ENCODE measurements around the gene OR9A2.
"Not testable (repeated sequence)": the region's sequence is repeated elsewhere in the genome, so short reads cannot be mapped to it uniquely, and the experiment has no call there.

OR9A2 gene

DNA sequence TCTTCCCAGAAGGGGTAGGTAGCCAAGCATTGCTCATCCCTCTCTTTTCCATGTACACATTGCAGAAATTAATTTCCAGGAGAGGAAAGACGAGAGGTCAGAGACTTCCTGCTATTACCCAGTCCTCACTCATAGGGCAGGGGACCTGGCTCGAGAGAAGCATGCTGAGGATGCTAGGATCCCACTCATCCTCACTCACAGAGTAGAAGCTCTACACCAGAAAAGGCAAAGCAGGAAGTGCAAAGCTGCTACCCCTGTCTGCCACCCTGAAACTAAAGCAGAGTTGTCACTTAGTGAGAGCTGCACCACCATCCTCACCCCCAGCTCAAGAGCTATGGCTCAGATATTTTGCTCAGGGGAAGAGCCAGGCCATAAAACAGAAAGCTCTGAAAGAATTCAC is 9.9 kb downstream of the OR9A2 start:
- DNase-seq: no peak

GRCh38 chr7:143015926-143016490 is 10.9 kb downstream of the OR9A2 start:
- no peak for DNase-seq

GRCh38 chr7:143015084-143015483 is 11.8 kb downstream of the OR9A2 start:
- DNase-seq: no peak

DNA sequence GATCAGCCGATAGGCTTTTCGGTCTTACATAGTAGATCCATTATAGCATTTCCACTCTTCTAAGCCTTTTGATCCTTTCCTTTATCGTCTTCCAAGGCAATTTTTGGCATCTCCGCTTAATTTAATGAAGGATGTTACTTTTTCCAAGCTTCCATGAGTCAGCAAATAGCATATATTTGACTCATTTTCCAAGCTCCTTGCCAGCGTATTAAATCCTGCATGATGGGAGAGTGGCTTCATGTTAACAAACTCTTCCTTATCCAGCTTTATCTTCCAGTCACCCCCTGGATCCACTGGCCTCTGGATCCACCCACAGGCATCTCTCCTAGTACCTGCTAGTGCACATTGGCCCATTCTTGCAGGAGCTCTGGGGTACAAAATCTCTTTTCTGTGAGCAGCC is 13.0 kb downstream of the OR9A2 start:
- no peak for DNase-seq

GRCh38 chr7:143013473-143013872 is 13.5 kb downstream of the OR9A2 start:
- no peak for DNase-seq

DNA sequence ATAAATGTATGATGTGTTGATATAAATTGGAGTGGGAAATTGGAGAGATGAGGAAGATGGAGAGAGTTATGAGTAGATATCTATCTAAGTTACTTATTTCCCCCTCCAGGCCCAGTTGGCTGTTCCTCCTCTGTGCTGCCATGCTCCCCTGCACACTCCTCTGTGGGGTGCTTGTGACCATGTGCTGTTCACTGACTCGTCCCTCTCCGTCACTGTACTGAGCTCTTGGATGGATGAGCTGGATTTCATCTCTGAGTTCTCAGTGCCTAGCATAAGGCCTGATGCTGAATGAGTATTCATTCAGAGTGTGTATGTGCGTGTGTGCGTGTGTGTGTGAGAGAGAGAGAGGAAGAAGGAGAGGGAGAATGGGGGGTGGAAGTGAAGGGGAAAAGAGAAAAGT is 14.5 kb downstream of the OR9A2 start:
- DNase-seq: no peak

DNA sequence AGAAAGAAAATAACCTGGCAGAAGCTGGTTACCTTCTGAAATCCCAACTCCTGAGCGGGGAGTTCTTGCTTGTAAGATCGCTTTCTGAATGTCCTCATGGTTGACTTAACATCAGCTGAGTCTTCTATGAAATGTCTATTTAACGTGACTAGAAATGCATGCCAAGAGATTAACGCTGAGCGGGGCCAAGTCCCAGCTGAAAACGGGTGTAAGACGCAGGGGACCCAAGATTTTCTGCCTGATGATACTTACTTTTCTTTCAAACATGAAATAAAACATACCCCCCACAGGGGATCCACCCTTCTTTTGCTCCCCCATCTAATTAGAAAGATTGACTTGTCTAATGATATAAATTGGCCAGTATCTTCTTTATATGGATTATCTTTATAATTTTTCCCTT is 14.9 kb downstream of the OR9A2 start:
- no peak for DNase-seq

DNA sequence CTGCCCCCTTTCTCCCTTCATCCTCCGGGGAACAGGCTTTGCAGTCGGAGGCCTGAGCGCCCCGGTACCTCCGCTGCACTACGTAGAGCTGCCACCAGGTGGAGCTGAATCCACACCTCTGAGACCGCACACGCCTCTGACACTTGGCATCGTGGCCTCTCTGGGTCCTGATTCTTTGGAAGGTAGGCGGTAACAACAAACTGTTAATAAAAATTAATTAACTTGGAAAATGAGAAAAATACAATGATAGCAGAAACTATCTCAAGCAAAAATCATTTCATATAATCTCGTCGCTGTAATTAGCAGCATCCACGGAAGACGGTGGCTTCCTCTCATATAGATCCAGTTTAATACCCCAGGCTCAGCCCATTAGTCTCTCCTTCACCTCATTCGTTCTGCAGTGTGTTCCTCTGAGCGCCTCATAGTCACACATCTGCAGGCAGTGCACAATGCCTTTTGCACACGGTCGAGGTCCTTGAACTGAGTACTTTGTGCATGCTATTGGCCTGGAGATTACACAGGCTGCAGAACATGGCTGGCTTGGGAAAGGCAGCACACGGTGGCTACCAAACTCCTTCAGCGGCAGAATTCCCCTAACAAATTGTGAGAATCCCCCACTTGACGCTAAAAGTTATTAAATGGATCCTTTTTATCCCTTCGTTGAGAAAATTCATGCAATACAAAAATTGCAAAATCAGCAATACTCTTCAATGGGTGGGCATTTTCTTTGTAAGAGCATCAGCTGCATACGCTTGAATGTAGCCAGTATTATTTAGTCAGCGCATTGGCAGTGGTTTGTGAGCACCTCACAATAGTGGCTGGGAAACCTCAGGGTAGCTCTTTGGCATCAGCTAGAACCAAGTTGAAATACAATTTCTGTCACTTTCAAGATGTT is 18.7 kb downstream of the OR9A2 start:
- peak; percentile 36 for DNase-seq

DNA sequence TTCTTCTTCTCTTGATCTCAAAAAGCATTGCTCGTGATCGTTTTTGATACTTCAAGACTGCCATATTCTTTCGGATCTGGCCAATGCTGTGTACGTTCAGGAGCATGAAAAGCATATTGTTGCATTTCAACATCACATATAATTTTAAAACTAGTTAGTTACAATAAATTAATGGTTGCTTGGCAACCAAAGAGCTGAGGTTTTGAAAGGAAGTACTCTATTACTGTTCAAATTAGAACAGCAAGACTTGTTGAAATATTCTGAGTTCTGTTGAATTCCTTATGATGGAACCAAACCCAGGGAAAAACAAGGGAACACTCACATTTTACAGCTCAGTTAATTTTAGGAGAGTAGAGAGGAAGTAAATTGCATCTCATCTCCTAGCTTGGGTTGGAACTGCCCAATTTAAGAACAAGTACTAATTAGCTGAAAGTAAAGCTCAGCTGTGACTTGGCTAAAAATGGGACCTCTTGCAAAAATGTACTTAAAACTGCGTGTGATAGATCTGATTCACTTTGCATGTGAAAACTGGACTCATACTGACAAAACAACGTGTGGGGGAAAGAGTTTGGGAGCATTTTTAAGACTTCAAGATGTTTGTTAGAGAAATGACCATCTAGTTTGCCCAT is 21.2 kb downstream of the OR9A2 start:
- DNase-seq: no peak

DNA sequence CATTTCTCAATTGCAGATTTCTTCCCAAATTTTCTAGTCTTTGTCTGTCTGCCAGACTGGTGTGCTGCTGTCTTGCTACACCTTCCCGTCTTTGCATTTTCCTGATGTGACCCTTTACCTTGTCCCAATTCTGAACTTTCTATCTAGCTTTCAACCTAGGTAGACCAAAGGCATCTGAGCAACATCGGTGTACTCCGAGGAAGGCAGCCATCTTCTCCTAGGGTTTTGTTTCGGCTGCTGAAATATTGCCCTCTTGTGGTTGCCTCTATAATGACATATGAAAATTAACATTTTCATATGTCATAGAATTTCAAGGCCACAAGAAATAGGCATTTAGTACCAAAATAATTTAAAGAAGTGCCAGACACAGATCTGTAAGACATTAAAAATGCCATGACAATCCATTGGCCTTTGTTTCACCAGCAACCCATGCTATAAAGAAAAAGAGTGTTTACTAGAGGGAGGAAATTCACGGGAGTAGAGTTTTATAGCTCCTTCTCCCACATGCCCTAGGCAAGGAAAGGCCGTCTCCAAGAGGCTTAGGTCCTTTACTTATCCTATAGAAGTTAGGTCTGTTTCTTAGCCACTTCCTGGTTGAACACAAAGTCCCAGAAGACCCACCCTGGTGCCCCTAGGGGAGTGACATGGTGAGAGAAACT is 23.4 kb downstream of the OR9A2 start:
- DNase-seq: peak; percentile 14

GRCh38 chr7:143002898-143003297 is 24.0 kb downstream of the OR9A2 start:
- DNase-seq: no peak

GRCh38 chr7:143002106-143002505 is 24.8 kb downstream of the OR9A2 start:
- no peak for DNase-seq

GRCh38 chr7:143000648-143001047 is 26.3 kb downstream of the OR9A2 start:
- no peak for DNase-seq

GRCh38 chr7:142999793-143000192 is 27.1 kb downstream of the OR9A2 start:
- no peak for DNase-seq

DNA sequence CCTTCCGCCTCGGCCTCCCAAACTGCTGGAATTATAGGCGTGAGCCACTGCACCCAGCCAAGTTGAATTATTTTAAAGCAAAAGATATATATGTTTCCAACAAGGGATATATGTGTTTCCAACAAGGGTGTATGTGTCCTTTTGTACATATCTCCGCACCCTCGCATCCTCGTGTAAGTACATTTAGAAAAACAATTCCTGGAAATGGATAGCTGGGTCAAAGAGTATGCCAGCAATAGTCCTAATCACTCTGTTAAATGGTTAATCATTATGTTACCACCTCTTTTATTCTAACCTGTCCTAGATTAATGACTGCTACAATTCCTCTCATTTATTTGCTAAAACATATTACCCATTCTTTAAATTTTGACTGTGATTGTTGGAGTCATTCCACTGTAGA is 28.0 kb downstream of the OR9A2 start:
- no peak for DNase-seq

- no peak for DNase-seq
Observed at GRCh38 chr7:142997456-142997989, 29.4 kb downstream of the OR9A2 start.

DNA sequence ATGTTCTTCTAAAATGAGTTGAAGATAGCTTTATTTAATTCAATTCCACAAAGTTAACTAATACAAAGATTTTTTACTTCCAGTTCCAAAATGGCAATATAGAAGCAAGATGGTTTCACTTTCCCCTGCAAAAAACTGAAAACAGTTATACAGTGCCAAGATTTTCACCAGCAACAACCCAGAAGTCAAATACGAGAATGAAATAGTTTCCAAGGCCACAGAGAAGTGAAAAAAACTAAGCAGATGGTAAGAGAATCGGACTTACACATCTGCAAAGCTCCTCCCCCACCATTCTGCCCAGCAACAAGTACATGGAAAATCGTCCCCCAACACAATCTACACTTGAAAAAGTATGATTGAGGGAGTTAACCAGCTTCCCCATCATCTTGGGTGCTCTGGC is 34.5 kb downstream of the OR9A2 start:
- no peak for DNase-seq

GRCh38 chr7:142984297-142984696 is 42.6 kb downstream of the OR9A2 start:
- DNase-seq: no peak

DNA sequence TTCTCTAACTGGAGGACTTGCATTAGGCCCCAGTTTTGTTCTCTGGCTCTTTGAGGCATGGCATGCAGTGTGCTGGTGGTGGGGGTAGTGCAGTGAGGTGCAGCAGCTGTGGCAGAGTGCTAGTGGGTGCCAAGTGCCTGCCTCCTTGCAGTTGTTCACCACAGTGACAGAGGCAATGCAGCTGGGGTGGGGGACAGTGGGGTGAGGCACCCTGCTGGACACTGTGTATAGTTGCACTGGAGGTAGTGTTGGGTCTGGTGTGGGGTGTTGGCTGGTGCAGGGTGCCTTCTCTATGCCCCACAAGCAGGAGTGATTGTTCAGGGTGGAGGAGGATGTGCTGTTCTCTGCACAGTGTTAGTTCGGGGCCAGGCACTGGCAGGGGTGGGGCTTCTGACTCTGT is 43.1 kb downstream of the OR9A2 start:
- DNase-seq: no peak

DNA sequence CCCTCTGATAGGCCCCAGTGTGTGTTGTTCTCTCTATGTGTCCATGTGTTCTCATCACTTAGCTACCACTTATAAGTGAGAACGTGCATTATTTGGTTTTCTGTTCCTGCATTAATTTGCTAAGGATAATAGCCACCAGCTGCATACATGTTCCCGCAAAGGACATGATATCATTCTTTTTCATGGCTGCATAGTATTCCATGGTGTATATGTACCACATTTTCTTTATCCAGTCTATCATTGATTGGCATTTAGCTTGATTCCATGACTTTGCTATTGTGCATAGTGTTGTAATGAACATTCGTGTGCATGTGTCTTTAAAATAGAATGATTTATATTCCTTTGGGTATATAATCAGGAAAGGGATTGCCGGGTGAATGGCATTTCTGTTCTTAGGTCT is 48.5 kb downstream of the OR9A2 start:
- not testable (repeated sequence) for DNase-seq
